Ectodermal cell (in vitro differentiated cells): ENCODE measurements around the gene PAN3. TPM values are rescaled to one million over a fixed set of nuclear protein-coding genes. Genes with fewer than 3 reads are reported as not detected.
"Not testable (repeated sequence)": the region's sequence is repeated elsewhere in the genome, so short reads cannot be mapped to it uniquely, and the experiment has no call there.

Experiments used
- H3K27ac ChIP-seq: 2 replicates; pipeline ENCODE4 v1.7.0; 2013; ENCODE audit warnings: mild to moderate bottlenecking, low read depth, low read length; ENCODE audit not compliant: insufficient read depth, poor library complexity, severe bottlenecking
- H3K27me3 ChIP-seq: 2 replicates; pipeline ENCODE4 v1.7.0; 2013; ENCODE audit warnings: mild to moderate bottlenecking, low read length; ENCODE audit not compliant: insufficient read depth, control insufficient read depth, poor library complexity, severe bottlenecking
- H3K36me3 ChIP-seq: one replicate; pipeline ENCODE4 v1.7.0; 2013; ENCODE audit warnings: low read length; ENCODE audit not compliant: control insufficient read depth, insufficient read depth
- H3K4me1 ChIP-seq: one replicate; pipeline ENCODE4 v1.7.0; 2013; ENCODE audit warnings: low read length; ENCODE audit not compliant: control insufficient read depth, insufficient read depth
- H3K4me3 ChIP-seq: 2 replicates; pipeline ENCODE4 v1.7.0; 2013; ENCODE audit warnings: low read depth, low read length, control low read depth; ENCODE audit not compliant: insufficient read depth
- H3K9me3 ChIP-seq: 2 replicates; pipeline ENCODE4 v1.7.0; 2013; ENCODE audit warnings: mild to moderate bottlenecking, low read length, moderate library complexity; ENCODE audit not compliant: control insufficient read depth
- WGBS, 2 experiments: methylation state at CpG; one replicate each; pipeline ENCODE4 v1.1.7; 2013; ENCODE audit warnings: missing lambda C conversion rate in 2 of 2; 5-methylcytosine and 5-hydroxymethylcytosine counted together
- polyA plus RNA-seq, 4 experiments: library from polyadenylated mRNA; stranded (reverse); fragments of 50-300 nt; gene quantifications; one replicate each; pipeline ENCODE4 v1.2.3, GENCODE V29; 2013

Gene PAN3
- 29.7 TPM for polyA plus RNA-seq (2013, experiment 1 of 4)
- polyA plus RNA-seq (2013, experiment 2 of 4), result 35.5 TPM
- polyA plus RNA-seq (2013, experiment 3 of 4), result 23.1 TPM
- 26.6 TPM for polyA plus RNA-seq (2013, experiment 4 of 4)

DNA sequence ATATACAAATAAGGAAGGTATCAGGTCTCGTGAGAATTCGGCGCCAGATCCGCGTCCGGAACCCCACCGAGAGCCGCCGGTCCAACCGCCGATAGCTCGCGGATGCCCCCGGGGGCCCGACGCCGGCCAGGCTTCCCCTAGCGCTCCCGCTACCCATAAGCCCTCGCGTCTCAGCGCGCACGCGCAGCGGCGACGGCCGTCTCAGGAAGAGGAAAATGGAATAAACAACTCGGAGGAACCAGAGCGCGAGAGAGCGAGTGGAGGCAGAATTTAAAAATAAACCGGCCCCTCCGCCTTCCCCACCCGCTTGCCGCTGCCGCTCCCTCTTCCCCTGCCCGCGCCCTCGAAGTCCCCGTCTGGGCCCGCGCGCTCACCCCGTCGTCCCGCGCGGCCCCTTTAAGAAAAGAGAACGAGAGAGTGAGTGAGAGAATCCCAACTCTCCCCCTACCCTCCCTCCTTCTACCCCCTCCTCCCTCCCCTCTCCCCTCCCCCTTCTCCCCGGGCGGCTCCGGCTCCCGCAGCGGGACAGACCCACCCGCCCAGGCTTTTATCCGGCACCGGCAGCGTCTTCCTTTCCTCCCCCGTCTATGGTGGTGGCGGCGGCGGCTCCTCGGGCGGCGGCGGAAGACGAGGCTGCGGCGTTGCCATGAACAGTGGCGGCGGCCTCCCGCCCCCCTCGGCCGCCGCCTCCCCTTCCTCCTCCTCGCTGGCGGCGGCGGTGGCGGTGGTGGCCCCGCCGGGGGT is at the start of gene PAN3:
Gene PAN3 (plus strand): TSS at position 534 of the 744 bp plus-strand sequence. CDS start 113 bp downstream, at position 647.
- no peaks in the 10 kb centered on the region for H3K36me3 ChIP-seq
- peak within 1 kb of the TSS; percentile 93 for H3K27ac ChIP-seq
- H3K4me3 ChIP-seq, result peak within 1 kb of the TSS; percentile 95
- 0% methylated on average over 84 of the region's 84 CpGs for WGBS, 2 experiments
- no peaks in the 10 kb centered on the region for H3K9me3 ChIP-seq
- H3K27me3 ChIP-seq, result no peaks in the 10 kb centered on the region
- H3K4me1 ChIP-seq, result peaks cover 7% of the 10 kb centered on the region

DNA sequence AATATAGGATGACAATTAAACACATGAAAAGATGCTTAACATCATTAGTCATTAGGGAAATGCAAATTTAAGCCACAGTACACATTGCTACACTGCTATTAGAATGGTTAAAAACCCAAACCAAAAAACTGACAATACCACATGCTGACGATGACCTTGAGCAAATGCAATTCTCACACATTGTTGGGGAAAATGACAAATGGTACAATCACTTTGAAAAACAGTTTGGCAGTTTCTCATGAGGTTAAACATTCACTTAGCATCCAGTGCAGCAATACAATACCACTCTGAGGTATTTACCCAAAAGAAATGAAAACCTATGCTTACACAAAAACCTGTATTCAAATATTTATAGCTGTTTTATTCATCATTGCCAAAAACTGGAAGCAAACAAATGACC is 49.3 kb upstream of the PAN3 start:
- no peaks in the 10 kb centered on the region for H3K36me3 ChIP-seq
- H3K4me3 ChIP-seq, result no peak overlapping the region
- H3K4me1 ChIP-seq, result no peaks in the 10 kb centered on the region
- no peaks in the 10 kb centered on the region for H3K27me3 ChIP-seq
- no peak overlapping the region for H3K27ac ChIP-seq
- no peaks in the 10 kb centered on the region for H3K9me3 ChIP-seq
- WGBS, 2 experiments, result 76 to 78% methylated on average over 1 of the region's 1 CpG

- Histone ChIP-seq H3K27ac (no peak overlapping the region), H3K4me1 (no peaks in the 10 kb centered on the region), H3K27me3 (peaks cover 3% of the 10 kb centered on the region), H3K36me3 (no peaks in the 10 kb centered on the region), H3K9me3 (no peaks in the 10 kb centered on the region), H3K4me3 (no peak overlapping the region)
- 90 to 97% methylated on average over 2 of the region's 2 CpGs for WGBS, 2 experiments
Measured at GRCh38 chr13:28092431-28092830, 45.9 kb upstream of the PAN3 start.

GRCh38 chr13:28093881-28094280 is 44.5 kb upstream of the PAN3 start:
- Histone ChIP-seq H3K4me3 (no peak overlapping the region), H3K9me3 (no peaks in the 10 kb centered on the region), H3K27ac (no peak overlapping the region), H3K36me3 (no peaks in the 10 kb centered on the region), H3K4me1 (no peaks in the 10 kb centered on the region), H3K27me3 (peaks cover 17% of the 10 kb centered on the region)
- 86 to 92% methylated on average over 2 to 5 of the region's 5 CpGs for whole genome bisulfite sequencing, 2 experiments

- Histone ChIP-seq H3K36me3 (no peaks in the 10 kb centered on the region), H3K9me3 (no peaks in the 10 kb centered on the region), H3K27me3 (peaks cover 21% of the 10 kb centered on the region), H3K4me3 (no peak overlapping the region), H3K27ac (no peak overlapping the region), H3K4me1 (no peaks in the 10 kb centered on the region)
- 89 to 95% methylated on average over 4 of the region's 4 CpGs for WGBS, 2 experiments
Measured at GRCh38 chr13:28094306-28094705, 44.0 kb upstream of the PAN3 start.

GRCh38 chr13:28097503-28097902 is 40.8 kb upstream of the PAN3 start:
- H3K36me3 ChIP-seq, result no peaks in the 10 kb centered on the region
- peaks cover 52% of the 10 kb centered on the region for H3K27me3 ChIP-seq
- 78 to 80% methylated on average over 2 to 3 of the region's 3 CpGs for WGBS, 2 experiments
- no peak overlapping the region for H3K27ac ChIP-seq
- H3K4me3 ChIP-seq, result no peak overlapping the region
- H3K9me3 ChIP-seq, result no peaks in the 10 kb centered on the region
- H3K4me1 ChIP-seq, result no peaks in the 10 kb centered on the region

GRCh38 chr13:28099396-28100149 is 38.8 kb upstream of the PAN3 start:
- Histone ChIP-seq H3K27ac (no peak overlapping the region), H3K4me1 (no peaks in the 10 kb centered on the region), H3K27me3 (peaks cover 52% of the 10 kb centered on the region), H3K4me3 (peak overlapping the region; percentile 53), H3K36me3 (no peaks in the 10 kb centered on the region), H3K9me3 (no peaks in the 10 kb centered on the region)
- 10% methylated on average over 35 of the region's 35 CpGs for WGBS, 2 experiments

DNA sequence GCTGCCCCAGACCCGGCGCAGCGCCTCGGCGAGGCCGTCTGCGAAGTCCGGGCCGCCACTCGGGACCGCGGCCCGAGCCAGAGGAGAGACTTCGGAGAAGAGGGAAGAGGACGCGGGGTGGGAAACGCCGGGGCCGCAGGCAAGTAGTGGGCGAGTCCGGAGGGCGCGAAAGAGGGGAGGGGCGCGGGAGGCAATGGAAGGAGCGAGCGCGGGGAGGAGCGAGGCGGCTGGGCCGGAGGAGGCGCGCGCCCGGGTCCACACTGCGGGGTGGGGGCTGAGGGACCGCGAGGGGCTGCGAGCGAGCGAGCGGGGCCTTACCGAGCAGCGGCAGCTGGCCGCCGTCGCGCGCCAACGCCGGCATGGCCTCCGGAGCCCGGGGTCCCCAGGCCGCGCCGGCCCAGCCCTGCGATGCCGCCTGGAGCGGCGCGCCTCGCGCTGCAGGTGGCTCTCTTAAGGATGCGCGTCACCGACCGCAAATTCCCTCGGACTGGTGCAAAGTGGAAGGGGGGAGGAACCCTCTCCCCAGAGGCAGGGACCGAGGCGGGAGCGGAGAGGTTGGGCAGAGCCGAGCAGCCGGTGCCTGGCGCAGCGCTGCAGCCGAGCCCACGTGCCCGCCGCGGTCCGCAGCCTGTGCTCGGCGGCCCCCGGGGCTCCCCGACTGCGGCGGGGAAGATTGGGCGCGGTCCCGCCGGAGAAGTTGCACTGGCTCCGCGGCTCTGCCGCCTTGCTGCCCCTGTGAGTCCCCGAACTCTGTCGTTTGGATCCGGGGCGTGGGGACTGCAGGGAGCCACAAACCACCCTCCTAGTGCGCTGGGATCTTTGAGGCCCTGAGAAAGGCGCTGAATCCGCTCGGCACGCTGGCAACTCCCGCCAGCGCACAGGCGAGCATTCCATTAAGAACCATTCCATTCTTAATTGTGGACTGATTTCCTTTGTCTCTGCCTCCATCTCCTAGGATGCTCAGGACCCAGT is 37.9 kb upstream of the PAN3 start, which contains the start of gene FLT3:
Gene FLT3 (minus strand): TSS at position 427 of the 972 bp plus-strand sequence. CDS start 66 bp downstream, at position 361.
- H3K4me1 ChIP-seq, result no peaks in the 10 kb centered on the region
- peak within 1 kb of the TSS; percentile 53 for H3K4me3 ChIP-seq
- H3K9me3 ChIP-seq, result no peaks in the 10 kb centered on the region
- no peaks in the 10 kb centered on the region for H3K36me3 ChIP-seq
- H3K27ac ChIP-seq, result no peak within 1 kb of the TSS
- WGBS, 2 experiments, result 1% methylated on average over 106 of the region's 106 CpGs
- peaks cover 52% of the 10 kb centered on the region for H3K27me3 ChIP-seq

DNA sequence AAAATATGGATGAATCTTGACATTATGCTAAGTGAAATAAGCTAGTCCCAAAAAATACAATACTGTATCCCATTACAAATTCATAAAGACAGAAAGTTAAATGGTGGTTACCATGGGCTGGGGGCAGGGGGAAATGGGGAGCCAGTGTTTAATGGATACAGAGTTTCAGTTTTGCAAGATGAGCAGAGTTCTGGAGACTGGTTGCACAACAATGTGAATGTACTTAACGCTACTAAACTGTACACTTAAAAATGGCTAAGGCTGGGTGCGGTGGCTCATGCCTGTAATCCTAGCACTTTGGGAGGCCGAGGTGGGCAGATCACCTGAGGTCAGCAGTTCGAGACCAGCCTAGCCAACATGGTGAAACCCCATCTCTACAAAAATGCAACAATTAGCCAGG is 36.5 kb upstream of the PAN3 start:
- WGBS, 2 experiments, result 91% methylated on average over 4 of the region's 4 CpGs
- H3K9me3 ChIP-seq, H3K4me1 ChIP-seq, H3K4me3 ChIP-seq, H3K36me3 ChIP-seq, H3K27ac ChIP-seq: not testable (repeated sequence)
- H3K27me3 ChIP-seq, result peaks cover 52% of the 10 kb centered on the region
